ENCODE results near the gene AACS.

DNA sequence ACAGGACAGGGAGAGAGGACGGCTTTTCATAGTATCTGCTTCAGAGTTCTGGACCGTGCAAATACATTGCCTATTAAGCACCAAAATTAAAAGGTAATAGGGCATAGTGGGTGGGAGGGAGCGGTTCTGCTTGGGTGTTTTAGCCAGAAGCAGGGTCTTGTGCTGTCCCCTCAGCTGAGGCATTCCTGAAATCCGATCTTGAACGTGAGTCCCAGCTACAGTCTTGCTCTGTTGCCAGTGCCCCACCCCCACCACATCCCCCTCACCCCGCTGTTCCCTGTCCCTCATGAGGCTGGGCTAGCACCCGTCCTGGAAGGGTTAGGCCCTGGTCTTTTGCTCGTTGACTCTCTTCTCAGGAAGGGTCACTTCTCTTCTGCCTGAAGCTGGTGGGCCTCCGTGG lies 48.6 kb downstream of the AACS start:
- TF ChIP-seq POLR2A (IDR thresholded peaks at IDR 0.05) = no peak
- TF ChIP-seq, protein P1, sequence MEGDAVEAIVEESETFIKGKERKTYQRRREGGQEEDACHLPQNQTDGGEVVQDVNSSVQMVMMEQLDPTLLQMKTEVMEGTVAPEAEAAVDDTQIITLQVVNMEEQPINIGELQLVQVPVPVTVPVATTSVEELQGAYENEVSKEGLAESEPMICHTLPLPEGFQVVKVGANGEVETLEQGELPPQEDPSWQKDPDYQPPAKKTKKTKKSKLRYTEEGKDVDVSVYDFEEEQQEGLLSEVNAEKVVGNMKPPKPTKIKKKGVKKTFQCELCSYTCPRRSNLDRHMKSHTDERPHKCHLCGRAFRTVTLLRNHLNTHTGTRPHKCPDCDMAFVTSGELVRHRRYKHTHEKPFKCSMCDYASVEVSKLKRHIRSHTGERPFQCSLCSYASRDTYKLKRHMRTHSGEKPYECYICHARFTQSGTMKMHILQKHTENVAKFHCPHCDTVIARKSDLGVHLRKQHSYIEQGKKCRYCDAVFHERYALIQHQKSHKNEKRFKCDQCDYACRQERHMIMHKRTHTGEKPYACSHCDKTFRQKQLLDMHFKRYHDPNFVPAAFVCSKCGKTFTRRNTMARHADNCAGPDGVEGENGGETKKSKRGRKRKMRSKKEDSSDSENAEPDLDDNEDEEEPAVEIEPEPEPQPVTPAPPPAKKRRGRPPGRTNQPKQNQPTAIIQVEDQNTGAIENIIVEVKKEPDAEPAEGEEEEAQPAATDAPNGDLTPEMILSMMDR (IDR thresholded peaks at IDR 0.05) = no peak
